ENCODE measurements around the gene CC2D1B.
"Not testable (repeated sequence)": the region's sequence is repeated elsewhere in the genome, so short reads cannot be mapped to it uniquely, and the experiment has no call there.

Gene CC2D1B

DNA sequence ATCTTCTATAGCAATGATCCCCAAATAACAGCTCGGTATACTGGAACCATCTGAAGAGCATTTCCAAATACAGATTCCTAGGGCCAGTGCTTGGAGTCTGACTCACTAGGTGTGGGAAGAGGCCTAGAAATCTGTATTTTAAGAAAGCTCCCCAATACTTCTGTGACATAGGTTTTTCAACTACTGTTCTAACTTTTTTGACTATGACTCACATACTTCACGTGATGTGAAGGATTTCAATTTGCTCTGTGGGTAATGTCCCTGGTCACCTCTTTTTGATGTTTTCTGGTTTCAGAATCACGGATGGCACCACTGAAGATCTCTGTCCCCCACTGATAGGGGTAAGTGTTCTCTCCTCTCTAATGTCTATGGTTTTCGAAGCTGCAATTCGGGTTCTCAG is 27.2 kb upstream of the CC2D1B start:
- no peak overlapping the region for H3K4me3 ChIP-seq
- intact Hi-C loops (cut with DNase I; ENCODE audit: low total_unique reads) = no loop called here
- H3K27ac ChIP-seq = no peak overlapping the region
- H3K36me3 ChIP-seq = no peaks in the 10 kb centered on the region
- no peaks in the 10 kb centered on the region for H3K9me3 ChIP-seq
- TF ChIP-seq, protein P1, sequence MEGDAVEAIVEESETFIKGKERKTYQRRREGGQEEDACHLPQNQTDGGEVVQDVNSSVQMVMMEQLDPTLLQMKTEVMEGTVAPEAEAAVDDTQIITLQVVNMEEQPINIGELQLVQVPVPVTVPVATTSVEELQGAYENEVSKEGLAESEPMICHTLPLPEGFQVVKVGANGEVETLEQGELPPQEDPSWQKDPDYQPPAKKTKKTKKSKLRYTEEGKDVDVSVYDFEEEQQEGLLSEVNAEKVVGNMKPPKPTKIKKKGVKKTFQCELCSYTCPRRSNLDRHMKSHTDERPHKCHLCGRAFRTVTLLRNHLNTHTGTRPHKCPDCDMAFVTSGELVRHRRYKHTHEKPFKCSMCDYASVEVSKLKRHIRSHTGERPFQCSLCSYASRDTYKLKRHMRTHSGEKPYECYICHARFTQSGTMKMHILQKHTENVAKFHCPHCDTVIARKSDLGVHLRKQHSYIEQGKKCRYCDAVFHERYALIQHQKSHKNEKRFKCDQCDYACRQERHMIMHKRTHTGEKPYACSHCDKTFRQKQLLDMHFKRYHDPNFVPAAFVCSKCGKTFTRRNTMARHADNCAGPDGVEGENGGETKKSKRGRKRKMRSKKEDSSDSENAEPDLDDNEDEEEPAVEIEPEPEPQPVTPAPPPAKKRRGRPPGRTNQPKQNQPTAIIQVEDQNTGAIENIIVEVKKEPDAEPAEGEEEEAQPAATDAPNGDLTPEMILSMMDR (IDR thresholded peaks at IDR 0.05) = no peak
- no peak for DNase-seq
- no peaks in the 10 kb centered on the region for H3K27me3 ChIP-seq
- no peaks in the 10 kb centered on the region for H3K4me1 ChIP-seq

DNA sequence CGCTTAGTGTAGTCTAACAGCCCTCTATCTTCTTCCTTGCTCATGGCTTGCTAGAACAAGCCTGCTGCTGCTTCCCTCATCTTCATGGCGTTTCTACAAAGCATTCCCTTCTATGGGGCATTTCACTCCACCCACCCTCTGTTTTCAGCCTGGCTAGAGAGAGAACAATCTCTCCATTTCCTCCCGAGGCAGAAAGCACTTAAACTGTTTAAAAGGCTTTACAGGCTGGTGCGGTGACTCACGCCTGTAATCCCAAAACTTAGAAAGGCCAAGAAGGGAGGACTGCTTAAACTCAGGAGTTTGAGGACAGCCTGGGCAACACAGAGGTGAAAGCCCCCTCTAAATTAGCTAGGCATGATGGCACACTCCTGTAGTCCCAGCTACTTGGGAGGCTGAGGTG is 20.5 kb upstream of the CC2D1B start:
- Histone ChIP-seq H3K36me3 (no peaks in the 10 kb centered on the region), H3K4me1 (no peaks in the 10 kb centered on the region)

DNA sequence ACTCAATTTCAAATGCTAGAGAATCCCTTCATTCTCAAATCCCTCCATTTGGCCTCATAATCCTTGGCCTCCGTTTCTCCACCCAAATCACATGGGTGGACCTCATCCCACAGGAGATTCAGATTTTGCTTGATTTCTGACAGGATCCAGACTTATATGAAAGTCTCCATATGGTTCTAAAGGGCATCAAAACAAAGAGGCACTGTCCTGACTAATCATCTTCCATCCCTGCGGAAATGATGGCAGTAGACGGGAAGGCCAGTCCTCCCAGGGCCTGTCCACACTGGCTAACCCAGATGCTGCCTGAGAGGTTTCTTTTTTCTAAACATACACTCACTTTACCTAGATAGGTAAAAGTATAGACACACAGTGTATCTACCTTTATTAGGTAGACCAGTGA is 19.4 kb upstream of the CC2D1B start:
- intact Hi-C loops (cut with DNase I; ENCODE audit: low total_unique reads) = no loop called here

More for the DNA sequence above, 20.5 kb upstream of the CC2D1B start:
- H3K27ac ChIP-seq = no peak overlapping the region
- intact Hi-C loops (cut with DNase I; ENCODE audit: low total_unique reads) = no loop called here
- TF ChIP-seq, protein P1 (IDR thresholded peaks at IDR 0.05) = no peak
- H3K9me3 ChIP-seq = no peaks in the 10 kb centered on the region
- no peaks in the 10 kb centered on the region for H3K27me3 ChIP-seq
- H3K4me3 ChIP-seq = no peak overlapping the region
- DNase-seq = no peak

DNA sequence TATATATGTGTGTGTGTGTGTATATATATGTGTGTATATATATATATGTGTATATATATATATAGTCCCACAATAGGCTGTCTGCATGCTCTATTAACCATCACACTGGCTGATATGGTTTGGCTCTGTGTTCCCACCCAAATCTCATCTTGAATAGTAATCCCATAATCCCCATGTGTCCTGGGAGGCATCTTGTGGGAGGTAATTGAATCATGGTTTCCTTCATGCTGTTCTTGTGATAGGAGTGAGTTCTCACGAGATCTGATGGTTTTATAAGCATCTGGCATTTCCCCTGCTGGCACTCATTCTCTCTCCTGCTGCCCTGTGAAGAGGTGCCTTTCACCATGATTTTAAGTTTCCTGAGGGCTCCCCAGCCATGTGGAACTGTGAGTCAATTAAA is 3.8 kb upstream of the CC2D1B start:
- not testable (repeated sequence) for H3K9me3 ChIP-seq, H3K36me3 ChIP-seq
- intact Hi-C loops (cut with DNase I; ENCODE audit: low total_unique reads) = loop anchor here (5.0 to 10.0 kb wide), 3 partner anchors 32 to 315 kb away; partner anchors contain the start of genes BTF3L4, ORC1, PRPF38A and TXNDC12

More for the DNA sequence above, 19.4 kb upstream of the CC2D1B start:
- no peak overlapping the region for H3K4me3 ChIP-seq
- no peaks in the 10 kb centered on the region for H3K27me3 ChIP-seq
- H3K9me3 ChIP-seq = no peaks in the 10 kb centered on the region
- no peak for DNase-seq
- H3K36me3 ChIP-seq = no peaks in the 10 kb centered on the region
- TF ChIP-seq, protein P1 (IDR thresholded peaks at IDR 0.05) = no peak
- no peaks in the 10 kb centered on the region for H3K4me1 ChIP-seq
- no peak overlapping the region for H3K27ac ChIP-seq

DNA sequence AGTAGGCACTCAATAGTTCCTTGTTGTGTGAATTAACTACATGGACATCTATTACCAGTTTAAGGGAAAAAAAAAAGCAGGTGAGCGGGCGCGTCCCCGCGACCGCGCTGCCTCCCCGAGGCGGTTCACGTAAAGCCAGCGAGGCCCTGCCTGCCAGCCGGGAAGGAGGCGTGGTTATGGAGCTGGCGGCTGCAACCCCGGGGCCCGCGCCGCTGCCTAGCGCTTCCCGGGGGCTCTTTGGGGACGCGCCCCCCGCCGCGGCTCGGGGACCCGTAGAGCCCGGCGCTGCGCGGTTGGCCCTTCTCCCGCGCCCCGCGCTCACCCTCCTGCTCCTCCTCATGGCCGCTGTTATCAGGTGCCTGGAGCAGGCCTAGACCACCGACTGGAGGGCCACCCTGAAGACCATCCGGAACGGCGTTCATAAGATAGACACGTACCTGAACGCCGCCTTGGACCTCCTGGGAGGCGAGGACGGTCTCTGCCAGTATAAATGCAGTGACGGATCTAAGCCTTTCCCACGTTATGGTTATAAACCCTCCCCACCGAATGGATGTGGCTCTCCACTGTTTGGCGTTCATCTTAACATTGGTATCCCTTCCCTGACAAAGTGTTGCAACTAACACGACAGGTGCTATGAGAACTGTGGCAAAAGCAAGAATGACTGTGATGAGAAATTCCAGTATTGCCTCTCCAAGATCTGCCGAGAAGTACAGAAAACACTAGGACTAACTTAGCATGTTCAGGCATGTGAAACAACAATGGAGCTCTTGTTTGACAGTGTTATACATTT is 2.6 kb upstream of the CC2D1B start:
- Histone ChIP-seq H3K4me3 (peak overlapping the region; percentile 43 to 51), H3K9me3 (no peaks in the 10 kb centered on the region), H3K4me1 (peaks cover 0 to 27% (median 16%) of the 10 kb centered on the region in 4 donors), H3K27me3 (no peaks in the 10 kb centered on the region), H3K36me3 (no peaks in the 10 kb centered on the region), H3K27ac (peak overlapping the region in 1 of 2 donors; percentile 40)
- DNase-seq = no peak
- TF ChIP-seq, protein P1 (IDR thresholded peaks at IDR 0.05) = no peak
- intact Hi-C loops (cut with DNase I; ENCODE audit: low total_unique reads) = loop anchor here (5.0 to 10.0 kb wide), 3 partner anchors 34 to 316 kb away; partner anchors contain the start of genes BTF3L4, ORC1, PRPF38A and TXNDC12

More for the DNA sequence above, 3.8 kb upstream of the CC2D1B start:
- DNase-seq, H3K27ac ChIP-seq, H3K4me3 ChIP-seq, H3K27me3 ChIP-seq: not testable (repeated sequence)
- peaks cover 0 to 18% (median 8%) of the 10 kb centered on the region in 4 donors for H3K4me1 ChIP-seq

DNA sequence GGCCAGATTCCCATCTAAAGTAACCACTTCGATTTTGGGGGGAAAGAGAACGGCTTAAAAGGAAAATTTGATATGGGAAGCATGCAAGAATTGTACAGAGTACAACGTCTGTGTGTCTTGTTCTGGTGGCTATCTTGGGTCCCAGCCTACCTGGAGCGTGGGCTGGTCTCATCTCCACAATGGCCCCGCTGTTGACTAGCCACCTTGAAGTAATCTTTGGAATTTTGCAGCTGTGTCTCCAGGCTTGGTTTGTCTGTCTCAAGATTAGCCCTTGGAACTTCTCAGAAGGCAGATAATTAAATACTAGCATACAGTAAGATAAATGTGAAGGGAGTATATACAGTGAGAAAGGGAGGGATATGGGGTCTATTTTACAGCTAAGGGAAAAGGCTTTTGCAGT is 1.3 kb upstream of the CC2D1B start:
- no peak overlapping the region for H3K4me3 ChIP-seq
- no peaks in the 10 kb centered on the region for H3K27me3 ChIP-seq
- no peak overlapping the region for H3K27ac ChIP-seq
- peaks cover 0 to 27% (median 16%) of the 10 kb centered on the region in 4 donors for H3K4me1 ChIP-seq
- TF ChIP-seq, protein P1 (IDR thresholded peaks at IDR 0.05) = no peak
- H3K9me3 ChIP-seq = no peaks in the 10 kb centered on the region
- peaks cover 4 to 9% (median 6%) of the 10 kb centered on the region in 3 donors for H3K36me3 ChIP-seq
- intact Hi-C loops (cut with DNase I; ENCODE audit: low total_unique reads) = loop anchor here (5.0 to 10.0 kb wide), 3 partner anchors 35 to 318 kb away; partner anchors contain the start of genes BTF3L4, ORC1, PRPF38A and TXNDC12
- DNase-seq = no peak
